ENCODE measurements around the gene TFPT. TPM values are rescaled to one million over a fixed set of nuclear protein-coding genes. Genes with fewer than 3 reads are reported as not detected.

The TFPT gene
- total and polyA plus RNA-seq, 7 donors = 18.2 to 28.6 (median 22.4) TPM

- intact Hi-C loops (cut with DNase I) = loop anchor here (2.0 kb wide), 1 partner anchor 21 kb away; the partner anchor contains the start of genes PRPF31 and TFPT
- peak overlapping the region; percentile 7 to 53 (median 43) for H3K4me3 ChIP-seq
Observed at GRCh38 chr19:54136086-54136863, 20.8 kb upstream of the TFPT start.

GRCh38 chr19:54133957-54134590 is 18.6 kb upstream of the TFPT start:
- Histone ChIP-seq H3K9me3 (no peaks in the 10 kb centered on the region), H3K4me1 (peaks cover 0 to 24% (median 19%) of the 10 kb centered on the region in 4 donors), H3K4me3 (no peak overlapping the region), H3K36me3 (peaks cover 6 to 37% (median 8%) of the 10 kb centered on the region in 4 donors), H3K27ac (no peak overlapping the region), H3K27me3 (no peaks in the 10 kb centered on the region)
- DNase-seq = no peak
- TF ChIP-seq POLR2A (IDR thresholded peaks at IDR 0.05) (no peak), CTCF (IDR thresholded peaks at IDR 0.05) (no peak), EP300 (IDR thresholded peaks at IDR 0.05) (no peak), POLR2AphosphoS5 (IDR thresholded peaks at IDR 0.05) (no peak)
- 74 to 76% methylated on average over 2 of the region's 2 CpGs for WGBS, 2 donors
- intact Hi-C loops (cut with DNase I) = no loop called here

More at GRCh38 chr19:54136086-54136863, 20.8 kb upstream of the TFPT start:
- peaks cover 0 to 45% (median 41%) of the 10 kb centered on the region in 4 donors for H3K4me1 ChIP-seq
- DNase-seq = no peak
- H3K27me3 ChIP-seq = no peaks in the 10 kb centered on the region
- no peak for TF ChIP-seq CTCF (IDR thresholded peaks at IDR 0.05)
- TF ChIP-seq POLR2A (IDR thresholded peaks at IDR 0.05) = no peak
- TF ChIP-seq POLR2AphosphoS5 (IDR thresholded peaks at IDR 0.05) = no peak
- no peak for TF ChIP-seq EP300 (IDR thresholded peaks at IDR 0.05)
- H3K27ac ChIP-seq = peak overlapping the region; percentile 57 to 76 (median 70)
- H3K9me3 ChIP-seq = no peaks in the 10 kb centered on the region
- peaks cover 0 to 19% (median 0%) of the 10 kb centered on the region in 4 donors for H3K36me3 ChIP-seq
- 2 to 6% methylated on average over 30 of the region's 30 CpGs for WGBS, 2 donors

- TF ChIP-seq POLR2AphosphoS5 (IDR thresholded peaks at IDR 0.05) = no peak
- no peak for TF ChIP-seq CTCF (IDR thresholded peaks at IDR 0.05)
- TF ChIP-seq POLR2A (IDR thresholded peaks at IDR 0.05) = no peak
- TF ChIP-seq EP300 (IDR thresholded peaks at IDR 0.05) = no peak
- intact Hi-C loops (cut with DNase I) = no loop called here
- Histone ChIP-seq H3K4me3 (no peak overlapping the region), H3K27ac (no peak overlapping the region), H3K4me1 (peaks cover 0 to 18% (median 13%) of the 10 kb centered on the region in 4 donors), H3K27me3 (no peaks in the 10 kb centered on the region), H3K9me3 (no peaks in the 10 kb centered on the region), H3K36me3 (peaks cover 13 to 44% (median 14%) of the 10 kb centered on the region in 4 donors)
- WGBS, 2 donors = 77 to 84% methylated on average over 10 of the region's 10 CpGs
- DNase-seq = no peak
Observed at GRCh38 chr19:54133312-54133956, 18.0 kb upstream of the TFPT start.

DNA sequence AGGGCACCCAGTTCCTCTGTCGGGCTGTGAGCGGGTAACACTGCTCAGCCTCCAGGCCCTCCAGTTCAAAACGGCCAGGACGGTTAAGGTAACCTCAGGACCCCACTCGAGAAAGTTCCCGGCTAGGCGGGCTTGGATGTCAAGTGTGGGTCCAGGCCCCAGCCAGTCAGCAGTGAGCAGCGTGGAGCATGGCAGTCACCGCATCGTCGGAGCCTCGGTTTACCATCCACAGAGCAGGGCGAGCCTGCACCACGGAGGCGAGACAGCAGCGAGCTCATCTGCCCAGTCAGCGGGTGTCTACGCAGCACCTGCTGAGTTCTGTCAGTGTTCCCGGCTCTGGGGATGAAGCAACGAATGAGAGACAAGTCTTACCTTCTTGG is 14.2 kb upstream of the TFPT start:
- no peak for TF ChIP-seq CTCF (IDR thresholded peaks at IDR 0.05)
- no peak for TF ChIP-seq POLR2A (IDR thresholded peaks at IDR 0.05)
- TF ChIP-seq POLR2AphosphoS5 (IDR thresholded peaks at IDR 0.05) = no peak
- no peak for TF ChIP-seq EP300 (IDR thresholded peaks at IDR 0.05)
- Histone ChIP-seq H3K36me3 (peaks cover 45 to 82% (median 51%) of the 10 kb centered on the region in 4 donors), H3K4me3 (no peak overlapping the region), H3K27ac (no peak overlapping the region), H3K9me3 (no peaks in the 10 kb centered on the region), H3K27me3 (no peaks in the 10 kb centered on the region), H3K4me1 (no peaks in the 10 kb centered on the region)
- WGBS, 2 donors = 97% methylated on average over 20 of the region's 20 CpGs
- DNase-seq = no peak
- intact Hi-C loops (cut with DNase I) = no loop called here

Measured in sigmoid colon (tissue), 7 donors.